Head of caudate nucleus (tissue), 42 donors: ENCODE data around the gene MYH3.
A peak's percentile ranks its signal among the peaks of the same experiment; 100 is the strongest.

Experiments
- DNase-seq, 42 donors: peaks; one replicate each; pipeline versions ENCODE4 v3.0.0 to v3.0.0-alpha.2; 2020 to 2021; ENCODE audit warnings: mixed read lengths in 7 of 42
- intact Hi-C: fragments of 100-400 bp; cut with DNase I; formaldehyde crosslinking; loops from one replicate; pipeline ENCODE4 v1.15.0; 2022

Gene MYH3

GRCh38 chr17:10652984-10653659 lies 4.0 kb downstream of the MYH3 start:
- DNase-seq: peak in 6 of 42 donors; percentile 5 to 32 (median 12)
- intact Hi-C loops: no loop called here

- intact Hi-C loops: no loop called here
These were observed 5.2 kb downstream of the MYH3 start for GRCh38 chr17:10651927-10652326.

GRCh38 chr17:10649602-10650001 lies 7.5 kb downstream of the MYH3 start:
- no peak for DNase-seq
- intact Hi-C loops: no loop called here

More at GRCh38 chr17:10651927-10652326, 5.2 kb downstream of the MYH3 start:
- no peak for DNase-seq

- intact Hi-C loops: no loop called here
- no peak for DNase-seq
These were observed 8.2 kb downstream of the MYH3 start for GRCh38 chr17:10648956-10649355.

- DNase-seq: no peak
- intact Hi-C loops: no loop called here
These were observed 8.7 kb downstream of the MYH3 start for GRCh38 chr17:10648381-10648780.

GRCh38 chr17:10646392-10646990 lies 10.6 kb downstream of the MYH3 start:
- intact Hi-C loops: no loop called here
- peak; percentile 54 to 89 (median 75) for DNase-seq

GRCh38 chr17:10640475-10640874 lies 16.6 kb downstream of the MYH3 start:
- intact Hi-C loops: no loop called here
- DNase-seq: no peak

GRCh38 chr17:10638151-10638550 lies 19.0 kb downstream of the MYH3 start:
- intact Hi-C loops: no loop called here
- DNase-seq: no peak

GRCh38 chr17:10635290-10635689 lies 21.8 kb downstream of the MYH3 start:
- no peak for DNase-seq
- intact Hi-C loops: no loop called here

- intact Hi-C loops: no loop called here
- peak in 3 of 42 donors; percentile 11 to 41 (median 17) for DNase-seq
These were observed 23.2 kb downstream of the MYH3 start for GRCh38 chr17:10633738-10634379.

- intact Hi-C loops: no loop called here
- no peak for DNase-seq
These were observed 25.4 kb downstream of the MYH3 start for GRCh38 chr17:10631701-10632100.

GRCh38 chr17:10631048-10631700 lies 25.9 kb downstream of the MYH3 start:
- intact Hi-C loops: no loop called here
- peak in 27 of 42 donors; percentile 7 to 68 (median 39) for DNase-seq

- DNase-seq: no peak
- intact Hi-C loops: no loop called here
These were observed 27.4 kb downstream of the MYH3 start for GRCh38 chr17:10629706-10630105.

- no peak for DNase-seq
These were observed 28.4 kb downstream of the MYH3 start for GRCh38 chr17:10628756-10629155.

GRCh38 chr17:10626390-10626789 lies 30.7 kb downstream of the MYH3 start:
- no peak for DNase-seq
- intact Hi-C loops: no loop called here

More at GRCh38 chr17:10628756-10629155, 28.4 kb downstream of the MYH3 start:
- intact Hi-C loops: no loop called here

GRCh38 chr17:10624969-10625368 lies 32.1 kb downstream of the MYH3 start:
- no peak for DNase-seq
- intact Hi-C loops: no loop called here

- intact Hi-C loops: no loop called here
- no peak for DNase-seq
These were observed 33.3 kb downstream of the MYH3 start for GRCh38 chr17:10623737-10624338.

- intact Hi-C loops: no loop called here
- DNase-seq: no peak
These were observed 34.3 kb downstream of the MYH3 start for GRCh38 chr17:10622617-10623485.

- intact Hi-C loops: no loop called here
- no peak for DNase-seq
These were observed 35.7 kb downstream of the MYH3 start for GRCh38 chr17:10621397-10621796.
